Measurements from ENCODE around the gene AP4E1. TPM values are rescaled to one million over a fixed set of nuclear protein-coding genes. Genes with fewer than 3 reads are reported as not detected.

The AP4E1 gene
- total RNA-seq = 8.0 and 9.1 TPM in 2 replicates

DNA sequence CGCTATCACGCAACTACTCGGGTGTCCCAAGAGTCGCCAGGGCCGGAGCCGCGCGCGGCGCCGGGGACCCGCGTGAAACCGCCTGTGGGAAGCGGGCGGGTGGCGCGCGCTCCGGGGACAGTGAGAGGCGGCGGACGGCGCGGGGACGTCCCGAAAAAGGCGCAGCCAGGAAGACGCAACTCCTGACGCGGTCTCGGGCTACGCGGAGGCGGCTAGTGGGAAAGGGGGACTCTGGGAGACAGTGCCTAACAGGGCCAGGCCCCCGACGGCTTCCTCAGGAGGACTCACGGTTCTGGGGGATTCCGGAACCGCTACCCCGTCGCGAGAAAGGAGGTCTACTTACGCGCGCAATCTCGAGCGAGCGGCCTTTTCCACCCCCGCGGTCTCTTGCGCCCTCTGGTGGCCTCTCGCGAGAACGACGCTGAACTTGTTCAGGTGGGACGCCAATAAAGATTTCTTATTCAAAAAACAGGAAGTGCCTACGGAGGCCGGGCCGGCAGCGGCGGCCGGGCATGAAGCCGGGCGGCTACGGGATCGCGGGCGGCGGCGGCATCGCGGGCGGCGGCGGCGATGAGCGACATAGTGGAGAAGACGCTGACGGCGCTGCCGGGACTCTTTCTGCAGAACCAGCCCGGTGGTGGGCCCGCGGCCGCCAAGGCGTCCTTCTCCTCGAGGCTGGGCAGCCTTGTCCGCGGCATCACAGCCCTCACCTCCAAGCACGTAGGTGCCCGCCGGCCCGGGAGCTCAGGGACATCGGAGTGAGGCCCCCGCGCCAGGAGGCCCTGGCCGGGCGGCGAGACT lies at the start of gene AP4E1:
TSS of gene AP4E1 (plus strand) at position 475 of the 801 bp plus-strand sequence. CDS start at position 571, 96 bp downstream.

Other genes with a start within 250 kb of the AP4E1 start
- 42.8 and 54.5 TPM in 2 replicates for gene TRPM7, start 221.9 kb upstream of the AP4E1 start, total RNA-seq
- gene SPPL2A, start 143.0 kb upstream of the AP4E1 start, total RNA-seq = 41.3 and 75.3 TPM in 2 replicates
- gene TNFAIP8L3, start 186.2 kb downstream of the AP4E1 start, total RNA-seq = 30.9 and 80.4 TPM in 2 replicates